NCI-H128 (cell line): ENCODE data around the gene OR4D6.

ENCODE experiments used
- DNase-seq: peaks from one replicate; lab custom pipeline; 2025; ENCODE audit not compliant: unreplicated experiment; lab: John Stamatoyannopoulos, UW

Gene OR4D6

DNA sequence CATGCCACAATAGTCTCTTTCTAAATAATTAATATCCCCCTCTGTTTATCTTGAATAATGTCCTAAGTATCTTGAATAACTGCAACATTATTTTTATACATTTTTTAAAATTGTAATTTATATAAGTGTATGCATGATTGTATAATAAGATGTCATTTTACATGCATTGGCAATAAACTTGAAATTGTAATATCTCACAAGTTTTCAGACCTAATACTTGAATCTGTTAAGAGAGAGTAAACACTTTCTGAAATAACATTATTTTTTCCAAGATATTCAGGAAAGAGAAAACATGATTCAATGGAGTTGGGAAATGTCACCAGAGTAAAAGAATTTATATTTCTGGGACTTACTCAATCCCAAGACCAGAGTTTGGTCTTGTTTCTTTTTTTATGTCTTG, 46.5 kb downstream of the OR4D6 start, which contains the start of gene OR4D11:
TSS of gene OR4D11 (plus strand) at position 301 of the 400 bp plus-strand sequence. CDS start at position 301, 0 bp downstream.
- DNase-seq = no peak
